Measurements from ENCODE around the gene SLC35D2.
"Not testable (repeated sequence)": the region's sequence is repeated elsewhere in the genome, so short reads cannot be mapped to it uniquely, and the experiment has no call there.

Gene SLC35D2

DNA sequence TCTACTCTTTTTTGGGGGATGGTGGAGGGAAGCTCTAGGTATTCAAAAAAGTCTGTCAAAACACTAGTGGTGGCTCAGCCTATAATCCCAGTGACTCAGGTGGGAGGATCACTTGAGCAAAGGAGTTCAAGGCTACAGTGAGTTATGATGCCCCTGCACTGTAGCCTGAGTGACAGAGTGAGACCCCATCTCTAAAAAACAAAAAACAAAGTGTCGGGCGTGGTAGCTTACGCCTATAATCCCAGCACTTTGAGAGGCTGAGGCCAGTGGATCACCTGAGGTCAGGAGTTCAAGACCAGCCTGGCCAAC lies 15.8 kb upstream of the SLC35D2 start:
- no peak for DNase-seq

DNA sequence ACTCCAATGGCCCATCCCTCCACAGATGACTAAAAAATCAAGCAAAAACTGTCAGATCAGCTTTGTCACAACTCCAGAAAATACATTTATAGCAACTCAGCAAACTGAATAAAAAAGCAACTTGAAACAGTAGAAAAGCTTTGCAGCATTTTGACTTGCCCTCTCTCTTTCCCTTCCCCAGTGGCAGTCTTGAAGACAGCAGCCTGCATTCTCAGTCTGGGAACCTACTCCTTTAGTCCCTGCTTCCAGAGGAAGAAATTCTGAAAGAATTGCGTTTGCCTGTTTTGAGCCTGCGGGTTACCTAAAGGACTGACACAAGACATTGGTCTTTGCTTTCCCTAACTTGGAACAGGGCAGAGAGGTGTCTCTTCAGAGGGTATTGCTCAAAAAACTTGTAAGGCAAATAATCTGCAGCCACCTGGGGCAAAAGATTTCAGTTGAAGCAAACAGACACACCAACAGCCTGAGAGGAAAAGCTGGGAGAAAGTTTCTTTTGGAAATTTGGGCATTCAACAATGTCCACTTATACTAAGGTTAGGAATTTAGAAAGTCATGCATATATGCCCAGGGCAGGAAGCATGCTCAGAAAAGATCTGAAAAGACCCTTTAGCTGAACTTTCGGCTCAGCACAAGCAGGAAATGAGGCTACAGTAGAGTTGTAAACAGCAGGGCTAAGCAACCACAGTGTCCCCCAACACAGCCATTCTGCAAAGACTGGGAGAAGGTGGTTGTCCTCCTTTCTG lies 15.2 kb upstream of the SLC35D2 start:
- DNase-seq, result no peak

DNA sequence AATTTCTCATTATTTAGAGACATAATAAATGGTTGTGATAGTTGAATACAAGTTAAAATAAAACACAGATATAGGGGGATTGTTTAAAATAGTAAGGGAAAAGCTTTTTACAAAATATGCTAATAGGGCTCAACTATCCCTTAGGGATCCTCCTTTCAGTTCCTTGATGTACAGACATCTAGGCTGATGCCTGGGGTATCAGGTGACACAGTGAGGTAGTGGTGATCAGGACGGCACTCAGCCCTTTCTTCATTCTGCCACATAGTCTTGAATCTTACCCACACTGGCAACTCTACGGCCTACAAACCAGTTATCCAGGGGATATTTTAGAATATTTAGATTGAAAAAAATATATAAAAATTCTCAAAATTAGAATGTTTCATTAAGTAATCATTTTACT lies 12.5 kb upstream of the SLC35D2 start:
- DNase-seq, result no peak

DNA sequence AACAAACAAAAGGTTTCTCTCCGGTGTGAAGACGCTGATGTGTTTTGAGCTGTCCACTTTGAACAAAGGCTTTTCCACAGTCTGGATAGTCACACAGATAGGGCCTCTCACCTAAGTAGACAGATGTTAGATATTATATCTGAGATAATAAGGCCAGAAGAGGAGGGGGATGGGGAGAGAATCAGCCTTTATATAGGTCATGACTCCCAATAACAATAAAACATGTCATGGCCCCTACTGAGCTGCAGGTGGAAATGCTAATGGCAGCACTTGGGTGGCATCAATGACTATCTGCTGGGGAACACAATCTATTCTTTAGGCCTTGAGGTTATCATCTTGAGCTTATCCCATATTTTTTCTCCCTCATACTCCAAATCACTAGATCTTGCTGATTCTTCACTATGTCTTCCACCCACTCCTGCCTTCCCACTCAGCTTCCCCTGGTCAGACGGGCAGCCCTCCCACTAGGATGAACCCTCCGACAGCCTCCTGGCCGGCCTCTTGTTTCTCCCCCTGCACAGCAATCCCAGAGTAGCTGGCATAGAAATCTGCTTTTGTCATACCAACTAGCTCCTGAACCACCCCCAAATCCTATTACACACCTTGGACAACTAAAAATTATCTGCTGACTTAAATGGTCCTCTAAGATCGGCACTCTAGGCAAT lies 11.5 kb upstream of the SLC35D2 start:
- DNase-seq, result no peak

DNA sequence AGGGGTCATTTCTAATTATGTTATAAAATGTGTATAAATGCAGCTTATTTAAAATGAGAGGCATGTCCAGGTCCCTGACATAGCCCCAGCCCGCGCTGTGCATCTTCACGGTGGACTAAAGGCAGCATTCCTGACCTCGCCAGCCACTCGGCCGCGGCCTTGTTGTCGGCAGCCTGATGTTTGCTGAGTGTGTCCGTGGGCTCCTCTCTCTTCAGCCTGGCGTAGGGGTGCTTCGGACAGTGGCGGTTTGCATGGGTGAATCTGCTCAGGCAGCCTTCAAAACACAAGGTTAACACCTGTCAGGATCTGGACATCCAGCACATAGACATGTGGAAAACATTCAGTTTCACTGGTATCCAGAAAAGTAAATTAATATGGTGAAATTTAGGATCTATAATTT lies 8.8 kb upstream of the SLC35D2 start:
- no peak for DNase-seq

DNA sequence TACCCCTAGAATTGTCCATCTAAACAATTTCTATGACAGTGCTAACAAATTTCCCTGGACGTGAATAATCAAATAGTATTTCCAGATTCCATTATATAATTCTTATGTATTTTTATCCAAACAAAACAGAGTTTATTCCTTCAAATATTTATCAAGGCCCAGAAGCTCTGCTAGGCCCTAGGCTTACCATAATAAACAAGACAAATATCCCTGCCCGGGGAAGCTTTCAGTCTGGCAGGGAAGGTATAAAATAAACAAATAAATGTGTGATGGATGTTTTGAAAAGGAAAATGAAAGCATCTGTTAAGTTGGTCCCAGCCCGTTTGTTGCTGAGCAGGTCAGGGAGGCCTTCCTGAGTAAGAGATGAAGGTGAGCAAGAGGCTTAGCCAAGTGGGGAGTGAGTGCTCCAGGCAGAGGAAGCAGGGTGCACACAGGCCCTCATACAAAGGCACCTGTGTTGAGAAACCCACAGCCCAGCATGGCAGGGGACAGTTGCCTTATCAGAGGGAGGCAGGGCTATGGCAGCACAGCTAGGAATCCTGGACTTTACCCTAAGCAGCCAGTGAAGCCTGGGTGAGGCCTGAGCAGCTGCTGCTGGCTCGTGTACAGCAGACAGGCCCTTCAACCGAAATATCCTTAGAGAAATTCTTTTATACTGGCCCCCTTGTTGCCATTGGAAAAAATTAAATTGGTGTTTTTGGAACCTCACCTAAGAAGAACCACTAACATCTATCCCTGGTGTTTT lies 7.7 kb upstream of the SLC35D2 start:
- DNase-seq, result no peak

DNA sequence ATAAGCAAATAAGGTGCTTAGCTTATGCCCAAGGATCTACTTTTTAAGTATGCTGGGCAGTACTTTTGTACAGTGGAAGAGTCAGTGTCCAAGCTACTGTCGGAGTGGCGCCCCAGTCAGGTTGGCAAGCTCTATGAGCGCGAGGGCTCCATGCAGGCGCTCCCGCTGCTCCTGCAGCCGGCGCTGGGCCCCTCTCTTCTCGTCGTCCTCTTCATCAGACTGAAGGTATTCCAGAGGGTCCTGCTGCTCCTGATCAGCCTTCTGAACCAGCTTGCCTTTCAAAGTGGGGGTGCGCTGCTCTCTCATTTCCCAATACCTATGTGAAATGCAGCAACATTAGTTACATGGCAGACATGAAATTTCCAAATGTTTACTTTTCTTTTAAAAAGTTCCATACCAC lies 4.6 kb upstream of the SLC35D2 start:
- no peak for DNase-seq

DNA sequence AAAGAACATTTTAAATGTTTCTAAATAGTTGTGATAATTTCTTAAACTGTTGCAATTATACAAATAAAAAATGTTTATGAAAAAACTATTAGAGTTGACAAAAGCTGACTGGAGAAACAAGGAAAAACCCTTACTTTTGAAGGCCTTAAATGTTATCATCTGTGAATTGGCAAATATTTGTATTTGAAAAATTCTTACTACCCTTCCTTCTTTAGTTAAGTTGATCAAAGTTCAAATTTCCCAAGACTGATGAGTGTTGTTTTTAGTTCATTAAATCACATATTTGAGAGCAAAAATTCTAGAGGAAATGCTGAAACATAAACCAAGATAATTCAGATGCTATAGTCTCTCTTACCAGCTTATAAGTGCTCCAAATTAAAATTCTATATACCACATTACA lies 2.6 kb upstream of the SLC35D2 start:
- DNase-seq, result no peak

DNA sequence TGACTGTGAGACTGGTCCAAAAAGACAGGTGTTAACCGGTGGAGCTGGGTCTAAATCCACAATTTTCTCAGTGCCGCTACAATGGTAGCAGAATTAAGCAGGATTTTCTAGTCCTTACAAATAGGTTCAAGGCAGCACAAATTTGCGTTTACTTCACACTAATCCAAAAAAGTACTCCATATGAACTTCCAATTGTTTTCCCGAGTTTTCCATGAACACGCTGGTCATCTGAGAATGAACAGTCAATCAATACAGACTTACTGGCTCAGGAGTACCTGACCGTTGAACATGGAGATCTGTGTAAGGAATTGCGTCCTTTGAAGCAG lies 709 bp downstream of the SLC35D2 start:
- DNase-seq, result no peak

DNA sequence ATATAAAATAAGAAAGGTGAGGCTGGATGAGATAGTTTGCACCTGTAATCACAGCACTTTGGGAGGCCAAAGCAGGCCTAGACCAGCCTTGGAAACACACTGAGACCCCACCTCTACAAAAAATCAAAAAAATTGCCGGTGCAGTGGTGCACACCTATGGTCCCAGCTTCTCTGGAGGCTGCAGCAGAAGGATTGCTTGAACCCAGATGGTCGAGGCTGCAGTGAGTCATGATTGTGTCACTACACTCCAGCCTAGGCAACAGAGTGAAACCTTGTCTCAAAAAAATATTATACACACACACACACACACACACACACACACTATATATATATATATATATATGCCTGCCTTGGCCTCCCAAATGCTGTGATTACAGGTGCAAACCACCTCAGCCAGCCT lies 1.3 kb downstream of the SLC35D2 start:
- DNase-seq, result no peak

DNA sequence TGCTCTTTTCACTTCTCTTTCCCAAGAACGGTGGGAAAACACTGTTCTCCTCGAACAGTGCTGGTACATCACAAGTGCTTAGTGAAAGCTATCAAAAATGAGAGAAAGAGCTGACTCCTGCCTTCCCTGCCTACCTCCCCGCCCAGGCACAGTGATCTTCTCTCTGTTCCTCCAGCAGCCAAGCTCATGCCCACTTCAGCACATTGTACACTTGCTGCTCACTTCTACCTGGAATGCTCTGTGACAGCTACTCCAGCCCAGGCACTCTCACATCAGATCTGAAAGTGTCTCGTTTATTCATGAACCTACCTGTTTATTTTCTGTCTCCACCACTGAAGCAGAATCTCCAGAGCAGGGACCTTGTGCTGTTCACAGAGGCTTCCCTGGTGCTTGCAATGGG lies 1.8 kb downstream of the SLC35D2 start:
- no peak for DNase-seq

DNA sequence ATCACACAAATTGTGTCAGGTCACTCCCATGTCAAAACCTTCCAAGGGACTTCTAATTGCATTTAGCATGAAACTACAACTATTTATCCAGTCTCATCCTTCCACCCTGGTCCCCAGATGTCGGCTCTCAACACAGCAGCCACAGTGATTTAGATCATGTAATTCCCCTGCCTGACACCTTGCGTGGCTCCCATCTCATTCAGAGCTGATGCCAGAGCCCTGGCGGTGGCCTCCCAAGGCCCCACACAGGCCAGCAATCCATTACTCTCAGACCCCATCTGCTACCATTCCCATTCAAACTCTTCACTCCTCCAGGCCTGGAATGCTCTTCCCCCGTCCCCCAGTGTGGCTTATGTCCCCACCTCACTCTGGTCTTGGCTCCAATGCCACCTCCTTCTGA lies 2.4 kb downstream of the SLC35D2 start:
- DNase-seq, result no peak

DNA sequence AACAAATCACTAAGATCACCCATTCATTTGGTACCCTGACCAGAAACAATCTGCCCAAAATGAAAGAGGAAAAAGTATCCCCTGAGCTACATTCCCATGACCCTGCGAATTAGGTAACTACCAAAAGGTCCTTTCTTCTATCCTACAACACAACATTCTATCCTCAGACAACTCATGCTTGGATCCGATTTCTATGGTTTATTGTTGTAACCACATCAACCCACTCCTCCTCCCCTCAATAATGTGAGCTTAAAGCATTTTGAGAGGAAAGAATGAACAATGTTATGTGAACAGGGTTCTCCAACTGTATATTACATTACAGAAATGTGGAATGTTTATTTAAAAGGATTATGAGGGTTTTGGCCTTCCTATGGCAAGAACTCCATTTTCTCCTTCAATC lies 4.0 kb downstream of the SLC35D2 start:
- no peak for DNase-seq

DNA sequence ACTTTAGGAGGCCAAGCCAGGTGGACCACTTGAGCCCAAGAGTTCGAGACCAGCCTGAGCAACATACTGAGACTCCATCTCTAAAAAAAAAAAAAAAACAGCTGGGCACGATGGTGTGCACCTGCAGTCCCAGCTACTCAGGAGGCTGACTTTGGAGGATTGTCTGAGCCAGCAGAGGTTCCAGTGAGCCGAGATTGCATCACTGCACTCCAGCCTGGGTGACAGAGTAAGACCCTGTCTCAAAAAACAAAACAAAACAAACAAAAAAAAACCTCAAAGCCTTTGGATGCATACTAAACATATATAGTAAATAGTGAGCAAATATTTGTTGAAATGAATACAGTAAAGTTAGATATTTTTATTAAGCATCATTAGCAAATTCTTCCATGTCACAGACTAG lies 5.3 kb downstream of the SLC35D2 start:
- DNase-seq, result no peak

DNA sequence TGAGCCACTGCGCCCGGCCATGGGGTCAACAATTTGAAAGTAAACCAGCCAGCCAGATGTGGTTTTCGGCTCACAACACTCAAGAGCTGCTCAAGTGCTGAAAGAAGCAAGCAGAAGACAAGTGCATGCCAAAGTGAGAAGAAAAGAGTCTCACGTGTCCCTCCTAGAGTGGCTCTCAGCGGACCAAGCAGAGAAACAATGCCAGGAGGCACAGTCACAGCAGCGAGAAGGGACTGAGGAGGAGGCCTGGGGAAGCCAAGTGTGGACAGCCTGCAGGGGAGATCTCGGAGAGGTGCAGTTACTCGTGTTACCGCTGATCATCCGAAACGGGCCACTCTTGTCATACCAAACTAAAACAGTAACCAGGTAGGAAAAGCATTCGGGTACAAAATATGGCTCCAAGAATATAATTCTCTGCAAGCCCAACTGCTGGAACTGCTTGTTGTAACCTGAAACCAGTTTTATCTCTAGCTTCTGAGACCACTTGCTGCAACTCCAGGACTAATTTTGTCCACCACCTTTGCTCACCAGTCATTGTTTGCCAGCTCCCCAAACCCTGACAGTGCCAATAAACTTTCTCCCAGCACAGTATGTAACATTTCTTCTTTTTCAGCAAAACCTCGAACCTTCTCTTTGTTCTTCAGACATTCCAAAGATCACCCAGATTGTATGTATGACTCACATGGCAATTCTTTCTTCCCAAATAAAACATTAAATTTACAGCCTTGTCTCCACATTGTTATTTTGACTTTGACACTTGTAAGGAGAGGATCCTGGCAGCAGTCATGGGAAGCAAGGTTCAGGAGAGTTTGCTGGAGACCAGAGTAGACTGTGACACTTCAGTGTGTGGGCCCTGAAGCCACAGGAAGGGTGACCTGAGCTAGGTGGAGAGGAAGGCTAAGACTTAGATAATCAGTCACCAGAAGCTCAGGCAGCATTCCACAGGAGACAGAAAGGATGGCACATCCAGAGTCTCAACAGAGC lies 6.3 kb downstream of the SLC35D2 start:
- DNase-seq, result no peak

DNA sequence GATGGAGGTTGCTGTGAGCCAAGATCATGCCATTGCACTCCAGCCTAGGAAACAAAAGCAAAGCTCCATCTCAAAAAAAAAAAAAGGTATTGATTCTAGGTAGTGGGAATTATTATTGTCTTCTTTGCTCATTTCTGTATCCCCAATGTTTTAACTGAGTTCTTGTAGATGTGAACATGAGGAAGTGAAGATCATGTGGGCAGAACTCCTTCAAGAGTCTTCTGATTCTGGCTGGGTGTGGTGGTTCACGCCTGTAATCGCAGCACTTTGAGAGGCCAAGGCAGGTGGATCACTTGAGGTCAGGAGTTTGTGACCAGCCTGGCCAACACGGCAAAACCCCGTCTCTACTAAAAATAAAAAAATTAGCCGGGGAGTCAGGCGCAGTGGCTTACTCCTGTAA lies 8.0 kb downstream of the SLC35D2 start:
- DNase-seq, result not testable (repeated sequence)

DNA sequence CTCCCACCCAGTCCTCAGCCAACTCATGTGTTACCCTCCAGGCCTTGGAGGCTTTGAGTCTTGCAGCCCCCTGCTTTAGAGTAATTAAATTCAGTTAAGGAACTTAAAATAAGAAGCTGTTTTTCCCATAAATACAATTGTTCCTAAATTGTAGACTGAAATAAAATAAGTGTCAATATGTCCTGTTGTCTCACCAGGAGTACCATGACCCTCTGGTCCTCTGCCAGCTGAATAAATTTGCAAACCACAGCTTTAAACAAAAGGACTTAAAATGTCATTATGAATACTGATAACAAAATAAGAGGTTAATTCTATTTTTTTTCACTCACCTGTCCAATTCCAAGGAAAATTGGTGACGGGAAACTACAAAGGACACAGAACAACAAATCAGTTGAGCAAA lies 15.6 kb downstream of the SLC35D2 start:
- DNase-seq, result no peak

DNA sequence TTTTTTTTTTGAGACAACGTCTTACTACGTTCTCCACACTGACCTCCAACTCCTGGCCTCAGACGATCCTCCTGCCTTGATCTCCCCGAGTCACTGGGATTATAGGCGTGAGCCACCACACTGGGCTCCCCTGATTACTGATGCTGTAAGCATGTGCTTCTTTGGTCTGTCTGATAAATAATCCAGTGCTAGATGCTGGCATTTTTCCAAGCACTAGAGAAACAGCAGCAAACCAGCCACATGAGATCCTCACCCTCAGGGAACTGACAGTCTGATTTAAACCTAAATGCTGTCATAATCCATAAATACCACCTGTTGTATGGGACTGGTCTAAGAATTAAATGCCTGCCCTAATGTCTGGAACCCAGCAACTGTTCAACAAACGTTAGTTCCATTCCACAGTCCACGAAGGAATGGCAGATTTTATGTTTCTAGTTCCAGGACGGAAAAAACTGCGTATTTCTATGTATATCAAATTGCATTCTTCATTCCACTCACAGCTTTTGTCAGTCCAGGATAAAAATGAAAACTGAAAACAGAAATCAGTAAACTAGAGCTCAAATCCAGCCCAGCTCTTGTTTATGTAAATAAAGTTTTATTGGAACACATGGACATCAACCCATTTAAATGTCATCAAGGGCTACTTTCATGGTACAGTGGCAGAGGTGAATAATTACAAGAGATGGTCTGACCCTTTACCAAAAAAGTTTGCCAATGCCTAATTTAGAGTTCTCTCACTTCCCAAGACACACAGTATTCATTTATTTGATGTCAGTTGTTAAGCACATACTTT lies 20.1 kb downstream of the SLC35D2 start:
- DNase-seq, result no peak

DNA sequence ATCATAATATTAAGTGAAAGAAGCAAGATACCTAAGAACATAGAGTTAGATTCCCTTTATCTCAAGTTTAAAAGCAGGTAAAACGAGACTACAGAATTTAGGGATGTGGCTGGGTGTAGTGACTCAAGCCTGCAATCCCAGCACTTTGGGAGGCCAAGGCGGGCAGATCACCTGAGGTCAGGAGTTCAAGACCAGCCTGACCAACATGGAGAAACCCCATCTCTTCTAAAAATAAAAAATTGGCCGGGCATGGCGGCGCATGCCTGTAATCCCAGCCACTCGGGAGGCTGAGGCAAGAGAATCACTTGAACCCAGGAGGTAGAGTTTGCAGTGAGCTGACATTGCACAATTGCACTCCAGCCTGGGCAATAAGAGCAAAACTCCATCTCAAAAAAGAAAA lies 21.4 kb downstream of the SLC35D2 start:
- DNase-seq, result not testable (repeated sequence)

DNA sequence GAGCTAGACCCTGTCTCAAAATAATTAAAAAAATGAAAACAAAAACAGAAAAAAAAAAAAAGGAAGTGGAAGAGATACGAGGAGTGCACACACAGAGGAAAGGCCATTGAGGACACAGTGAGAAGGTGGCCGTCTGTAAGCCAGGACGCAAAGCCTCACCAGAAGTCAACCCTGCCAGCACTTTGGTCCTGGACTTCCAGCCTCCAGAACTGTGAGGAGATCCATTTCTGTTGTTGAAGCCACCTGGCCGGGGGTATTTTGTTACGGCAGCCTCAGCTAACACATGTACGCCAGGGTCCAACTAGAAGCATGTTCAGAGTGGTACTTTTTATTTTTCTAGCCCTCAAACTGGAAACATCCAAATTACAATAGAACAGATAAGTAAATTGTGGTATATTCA lies 21.8 kb downstream of the SLC35D2 start:
- no peak for DNase-seq

DNA sequence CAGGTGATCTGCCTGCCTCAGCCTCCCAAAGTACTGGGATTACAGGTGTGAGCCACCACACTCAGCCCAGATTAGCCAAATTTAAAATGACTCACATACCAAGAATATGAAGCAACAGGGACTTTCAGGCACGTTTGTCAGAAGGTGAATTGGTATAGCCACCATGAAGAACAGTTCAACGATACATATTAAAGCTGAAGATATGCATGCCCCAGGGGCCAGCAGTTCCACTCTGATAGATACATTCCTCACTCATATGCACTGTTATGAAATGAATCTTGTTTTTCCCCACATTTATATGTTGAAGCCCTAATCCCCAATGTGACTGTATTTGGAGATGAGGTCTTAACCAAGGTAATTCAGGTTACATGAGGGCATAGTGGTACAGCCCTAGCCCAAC lies 22.5 kb downstream of the SLC35D2 start:
- DNase-seq, result no peak

DNA sequence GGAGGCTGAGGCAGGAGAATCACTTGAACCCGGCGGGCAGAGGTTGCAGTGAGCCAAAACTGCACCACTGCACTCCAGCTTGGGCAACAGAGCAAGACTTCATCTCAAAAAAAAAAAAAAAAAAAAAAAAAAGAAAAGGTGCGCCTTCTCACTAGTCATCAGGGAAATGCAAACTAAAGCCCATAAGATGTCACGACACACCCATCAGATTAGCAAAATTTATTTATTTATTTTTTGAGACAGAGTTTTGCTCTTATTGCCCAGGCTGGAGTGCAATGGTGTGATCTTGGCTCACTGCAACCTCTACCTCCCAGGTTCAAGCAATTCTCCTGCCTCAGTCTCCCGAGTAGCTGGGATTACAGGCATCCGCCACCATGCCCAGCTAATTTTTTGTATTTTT lies 23.0 kb downstream of the SLC35D2 start:
- not testable (repeated sequence) for DNase-seq
